PFSK-1 (cell line): ENCODE results near the gene PARN.

ENCODE experiments used
- FOXP2 ChIP-seq: optimal IDR thresholded peaks from 2 replicates; pipeline ENCODE3; 2011; ENCODE audit warnings: borderline replicate concordance, control low read depth, inconsistent platforms; ENCODE audit not compliant: insufficient read depth; ENCODE audit errors: extremely low read length, extremely low read depth
- POLR2AphosphoS5 ChIP-seq: IDR thresholded peaks from 2 replicates; pipeline ENCODE4 v1.6.1; 2012; ENCODE audit warnings: low read depth, mild to moderate bottlenecking, control low read depth, low read length, moderate library complexity
- SIN3A ChIP-seq: IDR thresholded peaks from 2 replicates; pipeline ENCODE4 v1.6.1; 2012; ENCODE audit warnings: mild to moderate bottlenecking, low read length, moderate library complexity, borderline replicate concordance; ENCODE audit not compliant: insufficient read depth
- TAF1 ChIP-seq: IDR thresholded peaks from 2 replicates; pipeline ENCODE4 v1.6.1; 2012; ENCODE audit warnings: low read length, control low read depth, borderline replicate concordance; ENCODE audit not compliant: insufficient read depth
- TF ChIP-seq, protein P1 (sequence below), 2 experiments: IDR thresholded peaks; 2 replicates each; pipeline versions ENCODE4 v1.6.1 to v1.8.0; 2011 to 2012; ENCODE audit warnings: low read depth in 2 of 2, low read length in 2 of 2, control low read depth in 1 of 2, inconsistent platforms in 1 of 2, mild to moderate bottlenecking in 1 of 2, moderate library complexity in 1 of 2; ENCODE audit not compliant: insufficient read depth in 1 of 2

The PARN gene

GRCh38 chr16:14447783-14448182, 182.3 kb downstream of the PARN start:
- TF ChIP-seq POLR2AphosphoS5, result no peak
- TF ChIP-seq FOXP2, result no peak
- TF ChIP-seq, protein P1, sequence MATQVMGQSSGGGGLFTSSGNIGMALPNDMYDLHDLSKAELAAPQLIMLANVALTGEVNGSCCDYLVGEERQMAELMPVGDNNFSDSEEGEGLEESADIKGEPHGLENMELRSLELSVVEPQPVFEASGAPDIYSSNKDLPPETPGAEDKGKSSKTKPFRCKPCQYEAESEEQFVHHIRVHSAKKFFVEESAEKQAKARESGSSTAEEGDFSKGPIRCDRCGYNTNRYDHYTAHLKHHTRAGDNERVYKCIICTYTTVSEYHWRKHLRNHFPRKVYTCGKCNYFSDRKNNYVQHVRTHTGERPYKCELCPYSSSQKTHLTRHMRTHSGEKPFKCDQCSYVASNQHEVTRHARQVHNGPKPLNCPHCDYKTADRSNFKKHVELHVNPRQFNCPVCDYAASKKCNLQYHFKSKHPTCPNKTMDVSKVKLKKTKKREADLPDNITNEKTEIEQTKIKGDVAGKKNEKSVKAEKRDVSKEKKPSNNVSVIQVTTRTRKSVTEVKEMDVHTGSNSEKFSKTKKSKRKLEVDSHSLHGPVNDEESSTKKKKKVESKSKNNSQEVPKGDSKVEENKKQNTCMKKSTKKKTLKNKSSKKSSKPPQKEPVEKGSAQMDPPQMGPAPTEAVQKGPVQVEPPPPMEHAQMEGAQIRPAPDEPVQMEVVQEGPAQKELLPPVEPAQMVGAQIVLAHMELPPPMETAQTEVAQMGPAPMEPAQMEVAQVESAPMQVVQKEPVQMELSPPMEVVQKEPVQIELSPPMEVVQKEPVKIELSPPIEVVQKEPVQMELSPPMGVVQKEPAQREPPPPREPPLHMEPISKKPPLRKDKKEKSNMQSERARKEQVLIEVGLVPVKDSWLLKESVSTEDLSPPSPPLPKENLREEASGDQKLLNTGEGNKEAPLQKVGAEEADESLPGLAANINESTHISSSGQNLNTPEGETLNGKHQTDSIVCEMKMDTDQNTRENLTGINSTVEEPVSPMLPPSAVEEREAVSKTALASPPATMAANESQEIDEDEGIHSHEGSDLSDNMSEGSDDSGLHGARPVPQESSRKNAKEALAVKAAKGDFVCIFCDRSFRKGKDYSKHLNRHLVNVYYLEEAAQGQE (IDR thresholded peaks at IDR 0.05; ENCODE audit: insufficient read depth in 1 of 2, low read depth in 2 of 2, low read length in 2 of 2), result no peak
- TF ChIP-seq TAF1, result no peak
- TF ChIP-seq SIN3A, result no peak

DNA sequence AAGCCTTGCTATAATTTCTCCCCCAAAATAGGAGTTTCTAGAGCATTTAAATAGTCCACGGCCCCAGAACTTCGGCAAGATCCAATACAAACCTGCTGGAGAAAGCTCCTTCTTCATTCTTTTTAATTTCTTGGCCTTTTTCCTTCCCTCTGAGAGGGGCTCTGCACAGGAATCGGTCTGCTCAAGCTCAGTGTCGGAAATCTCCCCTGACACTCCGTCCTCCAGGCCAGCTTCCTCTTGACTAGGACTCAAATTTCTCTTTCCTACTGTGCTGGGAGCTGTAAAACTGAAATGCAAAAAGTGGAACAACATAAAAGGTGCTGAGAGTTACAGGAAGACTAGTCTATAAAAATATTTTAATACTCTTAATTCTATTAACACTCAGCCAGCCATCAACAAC, 183.3 kb downstream of the PARN start:
- TF ChIP-seq, protein P1 (IDR thresholded peaks at IDR 0.05; ENCODE audit: insufficient read depth in 1 of 2, low read depth in 2 of 2, low read length in 2 of 2), result no peak

DNA sequence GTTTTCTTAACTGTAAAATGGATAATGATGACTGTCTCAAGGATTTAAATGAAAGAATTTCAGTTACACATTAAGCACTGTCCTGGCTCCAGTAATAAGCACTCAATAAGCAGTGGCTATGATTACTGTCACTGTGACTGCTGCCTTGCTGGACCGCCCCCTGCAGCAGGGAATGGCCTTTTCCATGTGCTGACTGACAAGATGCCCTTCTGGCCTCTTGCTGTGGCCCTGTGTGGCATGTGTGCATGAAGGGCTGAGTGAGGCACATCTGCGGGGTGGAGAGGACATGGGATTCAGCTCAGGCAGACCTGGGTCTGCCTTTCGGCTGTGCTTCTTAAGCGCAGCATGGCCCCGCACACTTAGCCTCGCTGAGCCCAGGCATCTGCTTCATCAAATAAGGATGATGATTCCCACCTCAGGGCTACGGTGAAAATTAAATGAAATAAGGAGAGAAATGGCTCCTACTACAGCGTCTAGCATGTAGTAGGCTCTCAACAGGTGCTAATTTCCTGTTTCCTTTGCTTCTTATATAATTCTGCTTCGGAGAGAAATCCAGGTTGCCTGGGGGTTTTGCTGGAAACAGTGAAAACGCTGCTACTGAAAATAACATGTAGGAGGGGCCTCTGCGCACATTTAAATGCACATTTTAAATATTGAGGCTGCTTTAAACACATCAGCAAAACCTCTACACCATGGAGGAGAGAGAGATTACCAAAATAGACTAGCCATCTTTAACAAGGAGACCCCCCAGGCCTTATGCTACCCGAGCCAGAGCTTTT, 183.9 kb downstream of the PARN start:
- TF ChIP-seq, protein P1 (IDR thresholded peaks at IDR 0.05; ENCODE audit: insufficient read depth in 1 of 2, low read depth in 2 of 2, low read length in 2 of 2), result no peak
- TF ChIP-seq SIN3A (no peak), TAF1 (no peak), POLR2AphosphoS5 (no peak), FOXP2 (no peak)

DNA sequence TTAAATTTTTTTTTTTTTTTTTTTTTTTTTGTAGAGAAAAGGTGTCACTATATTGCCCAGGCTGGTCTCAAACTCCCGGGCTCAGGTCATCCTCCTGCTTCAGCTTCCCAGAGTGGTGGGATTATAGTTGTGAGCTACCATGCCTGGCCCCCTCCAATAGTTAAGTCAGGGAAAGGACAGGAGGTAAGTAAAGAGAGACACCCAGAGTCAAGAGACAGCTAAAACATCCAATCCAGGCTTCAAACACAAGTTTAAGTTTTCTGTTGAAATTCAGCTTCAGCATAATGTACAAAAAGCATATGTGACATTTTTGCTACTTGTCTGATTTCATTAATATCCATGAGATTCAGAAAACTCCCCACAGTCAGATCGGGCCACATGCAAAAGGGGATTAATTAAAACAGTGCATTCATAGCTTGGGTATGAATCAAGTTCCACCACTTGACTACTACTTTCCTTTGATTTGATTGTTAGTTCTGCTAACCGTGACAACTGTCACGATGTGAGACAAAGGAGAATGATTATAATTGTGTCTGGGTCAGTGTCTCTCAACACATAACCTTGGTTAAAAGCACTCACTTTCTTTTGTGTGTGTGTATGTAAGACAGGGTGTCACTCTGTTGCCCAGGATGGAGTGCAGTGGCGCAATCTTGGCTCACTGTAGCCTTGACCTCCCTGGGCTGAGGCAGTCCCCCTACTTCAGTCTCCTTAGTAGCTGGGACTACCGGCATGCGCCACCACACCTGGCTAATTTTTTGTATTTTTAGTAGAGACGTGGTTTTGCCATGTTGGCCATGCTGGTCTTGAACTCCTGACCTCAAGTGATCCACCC, 184.9 kb downstream of the PARN start:
- TF ChIP-seq POLR2AphosphoS5, result no peak
- TF ChIP-seq SIN3A, result no peak
- TF ChIP-seq, protein P1 (IDR thresholded peaks at IDR 0.05; ENCODE audit: insufficient read depth in 1 of 2, low read depth in 2 of 2, low read length in 2 of 2), result no peak
- TF ChIP-seq FOXP2, result no peak
- TF ChIP-seq TAF1, result no peak

- TF ChIP-seq, protein P1 (IDR thresholded peaks at IDR 0.05; ENCODE audit: insufficient read depth in 1 of 2, low read depth in 2 of 2, low read length in 2 of 2), result no peak
- TF ChIP-seq POLR2AphosphoS5, result no peak
- no peak for TF ChIP-seq TAF1
- no peak for TF ChIP-seq FOXP2
- no peak for TF ChIP-seq SIN3A
Observed at GRCh38 chr16:14438256-14438655, 191.8 kb downstream of the PARN start.
